Central memory CD4-positive, alpha-beta T cell (primary cell): Measurements from ENCODE around the gene CTDNEP1.

Experiments
- DNase-seq: peaks from one replicate; pipeline ENCODE4 v3.0.0; 2022
- total RNA-seq, 3 experiments: gene quantifications; one replicate each; lab custom pipeline; 2026; lab: John Stamatoyannopoulos, UW

The CTDNEP1 gene
- 13.4 to 23.4 (median 21.2) reads per million in 3 experiments for total RNA-seq

DNA sequence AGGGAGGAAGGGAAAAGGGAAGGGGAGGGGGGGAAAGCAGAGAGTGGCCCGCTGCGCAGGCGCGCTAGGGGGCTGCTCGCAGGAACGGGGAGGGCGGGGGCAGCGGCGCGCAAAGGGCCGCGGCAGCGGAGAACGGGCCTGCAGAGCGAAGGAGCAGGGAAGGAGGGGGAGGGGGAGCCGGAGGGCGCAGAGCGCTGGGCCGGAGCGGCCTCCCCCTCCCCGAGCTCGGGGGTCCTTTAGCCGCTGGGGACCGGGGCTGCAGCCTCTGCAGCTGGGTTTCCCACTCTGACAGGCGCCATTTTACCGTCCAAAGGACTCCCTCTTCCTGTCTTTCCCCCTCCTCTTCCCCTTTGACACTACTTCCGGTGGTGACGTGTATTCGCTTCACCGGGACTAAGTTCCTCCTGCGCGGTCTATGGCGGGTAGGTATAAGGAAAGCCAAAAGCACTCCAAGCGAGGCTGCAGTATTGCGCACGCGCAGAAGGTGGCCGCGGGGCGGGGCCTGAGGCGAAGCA lies at the start of gene CTDNEP1:
Gene CTDNEP1 (minus strand): TSS at position 74 of the 515 bp plus-strand sequence. CDS start 438 bp downstream, outside the sequence.
- peak; percentile 99 for DNase-seq

DNA sequence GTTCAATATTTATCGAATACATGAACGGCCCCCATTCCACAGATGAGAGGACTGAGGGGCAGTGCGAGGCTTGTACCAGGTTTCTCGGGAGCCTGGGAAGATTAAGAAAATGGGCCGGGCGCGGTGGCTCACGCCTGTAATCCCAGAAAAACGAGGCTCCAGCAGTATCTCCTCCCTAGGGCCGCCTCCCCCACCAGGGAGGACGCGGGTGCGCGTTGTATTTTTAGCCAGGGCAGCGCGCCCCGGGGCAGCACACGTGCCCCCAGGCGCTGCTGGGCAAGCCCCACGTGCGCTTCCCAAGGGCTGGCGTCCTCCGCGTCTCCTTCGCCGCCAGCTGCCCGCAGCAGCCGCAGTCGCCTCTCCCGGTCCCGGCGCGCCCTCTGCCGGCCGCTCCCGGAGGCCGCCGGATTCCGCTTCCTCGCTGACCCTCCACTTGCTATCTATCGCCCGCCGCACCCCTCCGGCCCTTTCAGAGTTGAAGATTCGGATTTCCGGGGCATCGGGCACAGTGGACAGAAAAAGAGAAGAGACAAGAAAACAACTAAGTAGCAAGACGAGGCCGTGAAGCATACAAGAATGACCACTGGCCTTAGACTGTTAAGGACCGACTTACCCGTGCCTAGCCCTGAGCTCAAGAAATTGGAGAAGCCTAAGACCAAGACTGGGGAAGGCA lies 44.8 kb upstream of the CTDNEP1 start:
- DNase-seq: peak; percentile 38

DNA sequence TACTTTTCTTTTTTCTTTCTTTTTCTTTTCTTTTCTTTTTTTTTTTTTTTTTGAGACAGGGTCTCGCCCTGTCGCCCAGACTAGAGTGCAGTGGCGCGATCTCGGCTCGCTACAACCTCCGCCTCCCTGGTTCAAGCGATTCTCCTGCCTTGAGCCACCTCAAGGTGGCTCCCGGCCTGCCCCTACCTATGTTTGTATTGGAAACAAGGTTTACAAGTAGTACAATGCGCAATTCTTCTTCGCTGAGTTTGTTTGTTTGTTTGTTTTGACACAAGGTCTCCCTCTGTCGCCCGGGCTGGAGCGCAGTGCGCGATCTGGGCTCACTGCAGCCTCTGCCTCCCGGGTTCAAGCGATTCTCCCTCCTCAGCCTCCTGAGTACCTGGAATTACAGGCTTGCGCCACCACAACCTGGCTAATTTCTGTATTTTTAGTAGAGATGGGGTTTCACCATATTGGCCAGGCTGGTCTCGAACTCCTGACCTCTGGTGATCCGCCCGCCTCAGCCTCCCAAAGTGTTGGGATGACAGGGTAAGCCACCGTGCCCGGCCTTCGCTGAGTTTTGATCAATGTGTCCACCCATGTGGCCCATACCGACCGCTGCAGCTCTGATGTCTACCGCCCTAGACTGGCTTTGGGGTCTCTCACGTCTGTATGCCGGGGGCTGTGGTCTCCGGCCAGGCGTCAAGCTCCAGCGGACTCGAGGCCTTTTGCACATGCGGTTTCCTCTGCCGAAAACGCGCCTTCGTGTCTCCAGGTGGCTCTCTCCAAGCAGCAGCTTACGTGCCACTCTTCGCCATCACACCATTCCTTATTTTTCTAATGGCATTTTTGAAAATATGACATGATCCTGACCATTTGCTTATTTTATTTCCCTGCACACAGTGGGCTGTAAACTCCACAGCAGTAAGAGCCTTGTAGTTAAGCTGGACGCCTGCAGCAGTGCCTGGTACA lies 44.0 kb upstream of the CTDNEP1 start:
- DNase-seq: no peak

DNA sequence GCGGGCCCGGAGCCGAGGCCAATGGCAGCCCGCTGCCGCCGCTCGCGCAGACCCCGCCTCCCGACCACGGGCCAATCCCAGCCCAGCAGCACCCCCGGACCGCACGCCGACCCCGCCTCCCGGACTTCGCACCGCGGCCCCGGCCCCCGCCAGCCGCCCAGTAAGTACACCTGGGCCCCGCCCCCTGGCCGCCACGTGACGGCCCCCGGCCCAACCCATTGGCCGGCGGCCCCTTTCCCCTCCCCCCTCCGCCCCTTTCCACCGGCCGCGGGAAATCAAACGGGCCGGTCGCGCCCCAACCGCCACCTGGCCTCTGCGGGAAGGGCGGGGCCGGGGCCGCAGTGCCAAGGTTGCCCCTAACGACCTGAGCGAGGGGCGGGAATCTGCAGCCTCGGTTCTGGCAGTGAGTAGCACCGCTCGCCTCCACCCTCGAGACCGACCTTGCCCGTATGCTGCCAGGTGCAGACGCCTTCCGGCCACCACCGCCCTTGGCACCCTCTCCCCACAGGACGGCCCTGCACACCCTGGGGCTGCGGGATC lies 43.1 kb upstream of the CTDNEP1 start, which contains the start of gene YBX2:
Gene YBX2 (minus strand): TSS at position 26 of the 540 bp plus-strand sequence. CDS start 139 bp downstream, outside the sequence.
- DNase-seq: peak; percentile 57

DNA sequence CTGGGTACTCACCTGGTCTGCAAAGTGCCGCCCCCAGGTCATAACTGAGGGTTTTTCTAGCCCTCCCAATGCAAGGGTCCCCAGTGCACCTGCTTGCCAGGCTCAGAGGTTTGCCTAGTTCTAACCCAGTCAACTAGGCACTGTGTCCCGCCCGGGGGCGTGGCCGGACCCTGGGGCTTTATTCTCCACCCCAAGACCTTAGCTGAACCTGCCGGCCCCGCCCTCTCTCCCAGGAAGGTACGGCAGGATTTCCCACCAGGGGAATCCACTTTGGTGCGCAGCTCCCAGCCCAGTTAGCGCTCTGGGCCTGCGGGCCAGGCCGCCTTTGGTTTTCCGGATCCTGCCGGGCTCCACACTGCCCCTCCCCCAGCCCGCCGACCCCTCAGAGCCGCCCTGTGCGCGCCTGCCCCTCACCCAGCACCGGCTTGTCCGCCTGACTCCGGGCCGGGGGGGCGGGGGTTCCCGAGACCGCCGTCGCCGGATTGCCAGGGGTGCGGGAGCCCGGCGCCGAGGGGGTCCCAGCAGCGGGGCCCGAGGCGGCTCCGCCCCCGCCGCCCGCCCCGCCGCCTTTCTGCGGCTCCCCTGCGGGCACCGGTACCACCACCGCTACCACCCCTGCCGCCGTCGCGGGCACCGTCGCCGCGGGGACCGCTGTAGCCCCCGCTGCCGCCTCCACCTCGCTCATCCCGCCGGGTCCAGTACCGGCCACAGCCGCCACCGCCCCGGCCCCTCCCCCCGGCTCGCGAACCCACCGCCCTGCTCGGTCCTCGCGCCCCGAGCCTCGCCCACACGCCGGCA lies 42.5 kb upstream of the CTDNEP1 start:
- DNase-seq: no peak

DNA sequence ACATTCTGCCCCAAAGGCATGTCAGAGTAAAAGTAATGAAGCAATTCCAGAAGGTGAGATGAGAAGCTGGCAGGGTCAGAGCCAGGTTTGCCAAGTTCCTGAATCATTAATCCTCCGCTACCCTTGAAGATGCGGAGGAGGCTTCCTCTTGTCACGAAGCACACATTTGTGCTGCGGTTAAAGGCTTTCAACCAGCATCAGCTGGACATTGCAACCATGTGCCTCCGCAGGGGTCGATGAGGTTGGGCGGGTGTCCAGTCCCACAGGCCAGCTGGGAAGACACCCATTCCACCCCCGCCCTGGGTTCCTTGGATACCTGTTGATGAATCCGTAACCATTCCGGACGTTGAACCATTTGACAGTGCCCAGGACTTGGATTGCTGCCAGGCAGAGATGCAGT lies 41.6 kb upstream of the CTDNEP1 start:
- no peak for DNase-seq

DNA sequence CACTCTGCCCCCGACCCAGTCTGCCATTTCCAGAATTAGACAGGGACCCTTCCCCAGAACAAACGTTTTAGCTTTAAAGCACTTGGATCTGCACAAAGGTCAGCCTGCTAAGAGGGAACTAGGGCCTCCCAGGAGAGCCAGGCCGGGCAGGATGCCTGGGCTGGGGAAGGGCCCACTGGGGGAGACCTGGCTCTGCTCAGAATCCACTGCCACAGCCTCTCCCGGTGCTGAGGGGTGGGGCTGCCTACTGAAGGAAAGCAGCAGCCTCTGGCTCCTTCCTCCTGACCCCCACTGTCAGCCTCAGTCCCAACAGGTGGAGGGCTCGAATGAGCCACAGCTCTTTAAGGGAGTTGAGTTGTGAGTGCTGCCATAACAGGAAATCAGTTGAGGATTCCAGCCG lies 41.2 kb upstream of the CTDNEP1 start:
- DNase-seq: no peak

DNA sequence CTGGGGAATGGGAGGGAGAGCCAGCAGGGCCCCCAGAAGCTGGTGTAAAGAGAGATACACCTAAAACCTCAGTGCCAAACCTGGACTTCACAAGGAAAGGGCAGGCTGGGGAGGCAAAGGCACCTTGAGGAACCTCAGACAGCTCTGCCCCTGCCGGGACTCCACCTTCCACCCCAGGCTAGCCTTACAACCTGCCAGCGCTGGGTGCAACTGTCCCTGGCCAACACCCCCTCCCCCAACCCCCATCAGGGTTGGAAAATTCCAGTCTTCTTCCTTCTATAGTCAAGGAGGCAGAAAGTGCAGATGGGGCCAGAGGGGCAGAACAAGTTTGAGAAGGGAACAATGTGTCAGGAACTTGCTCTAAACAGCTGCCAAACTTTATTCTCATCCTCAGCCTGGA lies 40.7 kb upstream of the CTDNEP1 start:
- no peak for DNase-seq

DNA sequence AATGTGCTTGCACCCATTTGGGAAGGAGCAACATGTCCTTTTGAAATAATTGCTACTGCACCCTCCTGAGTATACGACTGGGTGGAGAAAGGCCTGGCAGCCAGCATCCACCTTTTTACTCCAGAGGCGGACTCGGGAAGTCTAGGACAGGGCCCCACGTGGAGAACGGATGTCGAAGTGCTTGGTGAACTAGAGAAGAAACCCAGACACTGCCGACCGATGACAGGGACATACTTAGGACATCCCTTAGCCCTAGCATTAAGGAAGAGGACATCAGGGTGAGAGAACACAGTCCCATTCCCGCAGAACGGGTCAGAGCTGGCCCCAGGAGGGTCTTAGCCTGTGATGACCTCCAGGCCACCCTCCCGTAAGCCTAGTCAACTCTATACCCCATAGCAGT lies 39.2 kb upstream of the CTDNEP1 start:
- no peak for DNase-seq

DNA sequence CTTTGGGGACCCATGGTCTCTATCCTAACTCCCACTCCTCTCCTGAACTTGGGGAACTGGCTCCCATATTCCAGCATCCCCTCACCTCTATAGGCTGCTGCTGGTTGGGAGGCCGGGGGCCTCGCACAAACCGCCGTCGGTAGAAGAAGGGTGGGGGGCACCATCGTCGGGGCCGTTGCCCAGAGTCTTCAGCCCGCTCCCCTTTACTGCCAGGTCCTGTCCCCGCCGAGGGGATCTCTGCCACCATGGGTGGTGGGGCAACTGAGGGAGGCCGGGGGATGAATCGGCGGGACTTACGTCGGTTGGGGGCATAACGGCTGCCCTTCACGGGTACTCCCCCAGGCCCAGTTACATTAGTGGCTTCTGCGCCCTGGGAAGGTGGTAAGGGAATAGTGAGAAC lies 38.6 kb upstream of the CTDNEP1 start:
- DNase-seq: no peak

DNA sequence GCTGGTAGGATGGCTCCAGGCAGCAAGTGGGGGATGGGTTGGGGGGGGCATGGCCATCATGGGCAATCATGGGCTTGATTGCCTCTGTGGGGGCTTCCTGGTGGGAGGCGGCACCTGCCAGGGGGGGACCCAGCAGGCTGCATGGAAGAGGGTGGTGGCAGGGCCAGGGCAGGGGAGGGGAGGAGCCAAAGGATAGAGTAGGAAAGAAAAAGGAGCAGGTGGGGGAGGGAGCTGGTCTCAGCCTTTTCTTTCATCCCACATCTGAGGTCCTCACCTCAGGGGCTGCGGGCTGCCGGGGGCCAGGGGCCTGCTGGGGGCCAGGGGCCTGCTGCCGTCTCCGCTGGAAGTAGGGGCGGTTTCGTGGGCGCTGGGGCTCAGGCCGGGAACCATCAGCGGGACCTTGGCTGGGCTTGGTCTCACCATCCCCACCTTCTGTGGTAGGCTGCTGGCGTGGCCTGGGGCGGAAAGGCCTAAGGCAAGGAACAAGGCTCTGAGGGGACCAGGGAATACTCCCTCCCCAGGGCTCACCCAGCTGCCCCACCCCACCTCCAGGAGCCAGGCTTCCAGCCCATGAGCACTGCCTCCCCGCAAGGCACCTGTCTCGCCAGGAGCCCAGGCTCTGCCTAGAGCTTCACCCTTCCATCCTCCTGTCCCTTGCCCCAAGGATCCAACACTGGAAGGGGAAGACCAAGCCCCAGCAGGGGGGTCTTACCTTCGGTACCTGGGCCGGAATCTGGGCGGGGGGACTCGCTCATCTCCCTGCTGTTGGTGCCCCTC lies 37.9 kb upstream of the CTDNEP1 start:
- no peak for DNase-seq

DNA sequence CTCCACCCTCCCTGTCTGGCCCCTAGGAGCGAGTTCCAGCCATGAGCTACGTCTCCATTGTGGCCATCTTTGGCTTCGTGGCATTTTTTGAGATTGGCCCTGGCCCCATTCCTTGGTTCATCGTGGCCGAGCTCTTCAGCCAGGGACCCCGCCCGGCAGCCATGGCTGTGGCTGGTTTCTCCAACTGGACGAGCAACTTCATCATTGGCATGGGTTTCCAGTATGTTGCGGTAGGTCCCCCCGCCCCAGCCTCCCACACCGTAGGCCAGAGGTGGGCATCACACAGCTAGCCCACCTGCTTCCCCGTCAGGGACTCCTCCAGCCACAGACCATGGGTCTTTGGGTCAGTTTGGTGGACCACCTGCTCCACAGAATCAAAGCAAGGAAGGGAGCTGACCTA lies 34.1 kb upstream of the CTDNEP1 start:
- DNase-seq: no peak

DNA sequence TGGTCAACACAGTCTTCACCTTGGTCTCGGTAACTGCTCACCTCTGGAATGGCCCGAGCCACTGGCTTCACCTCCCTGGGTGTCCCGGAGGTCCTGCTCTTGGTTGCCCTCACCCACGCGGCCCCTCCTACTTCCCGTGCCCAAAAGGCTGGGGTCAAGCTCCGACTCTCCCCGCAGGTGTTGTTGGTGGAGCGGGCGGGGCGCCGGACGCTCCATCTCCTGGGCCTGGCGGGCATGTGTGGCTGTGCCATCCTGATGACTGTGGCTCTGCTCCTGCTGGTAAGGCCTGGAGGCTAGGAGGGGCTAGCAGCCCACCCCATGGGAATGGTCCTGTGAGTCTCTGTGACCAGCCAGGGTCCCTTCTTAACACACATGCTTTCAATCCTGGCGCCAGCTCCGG lies 33.4 kb upstream of the CTDNEP1 start:
- DNase-seq: no peak

DNA sequence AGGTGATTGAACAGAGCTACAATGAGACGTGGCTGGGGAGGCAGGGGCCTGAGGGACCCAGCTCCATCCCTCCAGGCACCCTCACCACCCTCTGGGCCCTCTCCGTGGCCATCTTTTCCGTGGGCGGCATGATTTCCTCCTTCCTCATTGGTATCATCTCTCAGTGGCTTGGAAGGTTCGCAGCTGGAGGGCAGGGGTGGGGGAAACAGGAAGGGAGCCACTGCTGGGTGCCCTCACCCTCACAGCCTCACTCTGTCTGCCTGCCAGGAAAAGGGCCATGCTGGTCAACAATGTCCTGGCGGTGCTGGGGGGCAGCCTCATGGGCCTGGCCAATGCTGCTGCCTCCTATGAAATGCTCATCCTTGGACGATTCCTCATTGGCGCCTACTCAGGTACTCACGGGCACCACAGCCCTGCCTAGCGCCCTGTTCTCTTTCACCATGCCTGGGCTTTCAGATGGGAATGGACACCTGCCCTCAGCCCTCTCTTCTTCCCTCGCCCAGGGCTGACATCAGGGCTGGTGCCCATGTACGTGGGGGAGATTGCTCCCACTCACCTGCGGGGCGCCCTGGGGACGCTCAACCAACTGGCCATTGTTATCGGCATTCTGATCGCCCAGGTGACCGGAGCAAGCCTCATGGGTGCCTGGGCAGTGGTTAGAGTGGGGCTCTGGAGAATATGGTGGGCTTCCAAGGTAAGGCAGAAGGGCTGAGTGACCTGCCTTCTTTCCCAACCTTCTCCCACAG lies 32.1 kb upstream of the CTDNEP1 start:
- DNase-seq: no peak

DNA sequence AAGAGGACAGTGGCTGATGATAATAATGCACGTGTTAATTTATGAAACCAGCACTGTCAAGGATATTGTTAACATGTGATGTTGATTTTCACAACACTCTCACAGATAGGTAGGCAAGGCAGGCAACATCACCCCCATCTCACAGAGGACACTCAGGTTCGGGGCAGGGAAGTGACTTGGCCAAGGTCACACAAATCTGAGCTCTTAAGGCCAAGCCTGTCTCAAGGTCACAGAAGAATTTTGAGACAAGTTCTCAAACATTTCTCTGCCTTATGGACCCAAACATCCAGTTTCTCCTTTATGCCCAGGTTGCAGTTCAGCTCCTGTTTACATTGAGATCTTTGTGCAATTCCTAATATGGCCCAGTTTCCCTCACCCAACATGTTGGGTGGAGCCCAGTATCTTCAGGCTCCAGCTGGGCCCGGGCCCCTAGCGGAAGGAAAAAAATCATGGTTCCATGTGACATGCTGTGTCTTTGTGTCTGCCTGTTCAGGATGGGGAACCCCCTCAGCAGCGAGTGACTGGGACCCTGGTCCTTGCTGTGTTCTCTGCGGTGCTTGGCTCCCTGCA lies 31.3 kb upstream of the CTDNEP1 start:
- DNase-seq: no peak

DNA sequence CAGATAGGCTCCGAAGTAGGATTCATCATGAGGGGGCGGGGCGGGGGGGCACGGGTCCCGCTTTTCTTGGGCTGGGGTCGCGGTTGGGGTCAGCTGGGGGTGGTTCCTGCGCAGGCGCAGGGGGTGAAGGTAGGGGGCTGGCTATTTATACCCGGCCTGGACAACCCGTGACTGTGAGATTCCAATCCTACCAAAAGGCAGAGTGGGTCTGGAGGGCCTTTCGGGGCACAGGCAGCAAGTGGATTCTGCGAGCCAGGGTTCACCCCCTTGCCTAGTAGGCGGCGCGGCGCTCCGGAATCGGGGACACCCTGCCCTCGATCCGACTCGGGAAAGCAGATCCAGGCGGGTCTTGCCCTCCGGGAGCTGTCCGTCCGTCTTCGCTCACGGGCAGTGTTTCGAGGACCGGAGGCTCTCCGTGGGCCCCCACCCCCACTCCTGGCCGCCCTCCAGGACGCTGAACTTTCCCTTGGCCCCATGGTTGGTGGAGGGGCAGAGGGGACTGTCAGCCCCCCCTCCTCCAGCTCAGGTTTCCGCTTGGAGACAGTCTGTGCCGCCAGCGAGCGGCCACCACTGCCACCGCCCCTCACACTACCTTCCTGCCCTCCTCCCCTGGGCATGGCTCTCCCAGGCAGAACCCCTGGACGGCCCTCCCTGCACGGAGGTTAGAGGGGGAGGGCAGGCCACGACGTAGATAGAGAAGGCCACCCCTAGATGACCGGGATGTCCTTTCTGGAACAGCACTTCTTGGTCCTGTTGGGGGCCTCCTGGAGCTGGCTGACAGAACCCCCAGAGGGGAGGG lies 30.6 kb upstream of the CTDNEP1 start:
- DNase-seq: no peak

DNA sequence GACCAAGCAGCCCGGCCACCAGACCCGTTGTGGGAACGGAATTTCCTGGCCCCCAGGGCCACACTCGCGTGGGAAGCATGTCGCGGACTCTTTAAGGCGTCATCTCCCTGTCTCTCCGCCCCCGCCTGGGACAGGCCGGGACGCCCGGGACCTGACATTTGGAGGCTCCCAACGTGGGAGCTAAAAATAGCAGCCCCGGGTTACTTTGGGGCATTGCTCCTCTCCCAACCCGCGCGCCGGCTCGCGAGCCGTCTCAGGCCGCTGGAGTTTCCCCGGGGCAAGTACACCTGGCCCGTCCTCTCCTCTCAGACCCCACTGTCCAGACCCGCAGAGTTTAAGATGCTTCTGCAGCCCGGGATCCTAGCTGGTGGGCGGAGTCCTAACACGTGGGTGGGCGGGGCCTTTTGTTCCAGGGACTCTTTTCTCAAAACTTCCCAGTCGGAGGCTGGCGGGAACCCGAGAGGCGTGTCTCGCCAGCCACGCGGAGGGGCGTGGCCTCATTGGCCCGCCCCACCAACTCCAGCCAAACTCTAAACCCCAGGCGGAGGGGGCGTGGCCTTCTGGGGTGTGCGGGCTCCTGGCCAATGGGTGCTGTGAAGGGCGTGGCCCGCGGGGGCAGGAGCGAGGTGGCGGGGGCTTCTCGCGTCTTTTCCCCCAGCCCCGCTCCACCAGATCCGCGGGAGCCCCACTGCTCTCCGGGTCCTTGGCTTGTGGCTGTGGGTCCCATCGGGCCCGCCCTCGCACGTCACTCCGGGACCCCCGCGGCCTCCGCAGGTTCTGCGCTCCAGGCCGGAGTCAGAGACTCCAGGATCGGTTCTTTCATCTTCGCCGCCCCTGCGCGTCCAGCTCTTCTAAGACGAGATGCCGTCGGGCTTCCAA lies 29.8 kb upstream of the CTDNEP1 start, which contains the start of gene SLC2A4:
Gene SLC2A4 (plus strand): TSS at position 645 of the 879 bp plus-strand sequence. CDS start 217 bp downstream, at position 862.
- DNase-seq: peak; percentile 65

DNA sequence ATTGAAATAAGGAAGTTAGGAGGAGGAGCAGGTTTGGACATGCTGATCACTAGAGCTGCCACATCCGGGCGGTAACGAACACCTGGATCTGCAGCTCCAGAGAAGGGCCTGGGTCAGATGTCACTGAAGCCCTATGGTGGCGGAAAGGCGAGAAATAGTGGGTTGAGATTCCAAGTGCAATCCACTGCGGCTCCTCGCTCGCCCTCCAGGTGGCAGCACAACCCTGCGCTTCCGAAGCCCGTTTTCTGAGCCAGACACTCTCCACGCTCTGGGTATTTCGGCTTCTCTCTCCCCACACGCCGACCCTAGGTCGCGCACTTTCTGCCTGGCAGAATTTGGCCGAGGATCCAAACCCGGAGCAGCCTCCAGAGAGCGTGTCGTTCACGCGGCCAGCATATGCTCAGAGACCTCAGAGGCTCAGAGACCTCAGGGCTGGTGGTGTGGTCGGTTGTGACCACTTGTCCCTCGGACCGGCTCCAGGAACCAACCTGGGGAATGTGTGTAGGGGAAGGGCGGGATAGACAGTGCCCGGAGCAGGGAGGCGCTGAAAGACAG lies 29.1 kb upstream of the CTDNEP1 start:
- DNase-seq: peak; percentile 81
